Erythroblast (primary cell): Measurements from ENCODE around the gene FOXN1.

ENCODE experiments used
- DNase-seq, 2 experiments: peaks; one replicate each; lab custom pipeline; 2025; lab: John Stamatoyannopoulos, UW
- GATA1 ChIP-seq: IDR thresholded peaks from 2 replicates; pipeline ENCODE4 v1.6.1; 2011; ENCODE audit warnings: low read depth, mild to moderate bottlenecking, control low read depth, low read length, moderate library complexity
- POLR2A ChIP-seq: IDR thresholded peaks from 2 replicates; pipeline ENCODE4 v1.6.1; 2011; ENCODE audit warnings: mild to moderate bottlenecking, low read length

The FOXN1 gene

DNA sequence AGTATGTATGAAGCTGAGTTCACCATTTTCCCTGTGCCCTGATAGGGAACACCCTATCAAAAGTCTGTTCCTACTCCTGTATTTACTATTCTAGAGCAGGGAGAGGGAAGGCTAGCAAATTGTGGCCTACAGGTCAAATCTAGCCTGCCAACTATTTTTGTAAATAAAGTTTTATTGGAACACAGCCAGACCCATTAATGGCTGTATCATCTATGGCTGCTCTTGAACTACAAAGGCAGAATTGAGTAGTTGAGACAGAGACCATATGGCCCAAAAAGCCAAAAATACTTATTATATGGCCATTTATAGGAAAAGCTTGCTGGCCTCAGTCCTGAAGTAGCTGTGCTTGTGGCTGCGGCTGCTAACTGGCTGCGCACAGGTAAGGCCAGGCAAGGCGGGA is 74.8 kb downstream of the FOXN1 start:
- no peak for DNase-seq
- no peak for TF ChIP-seq GATA1
- no peak for TF ChIP-seq POLR2A

- TF ChIP-seq GATA1 (no peak), POLR2A (no peak)
Observed at GRCh38 chr17:28582513-28582912, 76.4 kb downstream of the FOXN1 start.

DNA sequence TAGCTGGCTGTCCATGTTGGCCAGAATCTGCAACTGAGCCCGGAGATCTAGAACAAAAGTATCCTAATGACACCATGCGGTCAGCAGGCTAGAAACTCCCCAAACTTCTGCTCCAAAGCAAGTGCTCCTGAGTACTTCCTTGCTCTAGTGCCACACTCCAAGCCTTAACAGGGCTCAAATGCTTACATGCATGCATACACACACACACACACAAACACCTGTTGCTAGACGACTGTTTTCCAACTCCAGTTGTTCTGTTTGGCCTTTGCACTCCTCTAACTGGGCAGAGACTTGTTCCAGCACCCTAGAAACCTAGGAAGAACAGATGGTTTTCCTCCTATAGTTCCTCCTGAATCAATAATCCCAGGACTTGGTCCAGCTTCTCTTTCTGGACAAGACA is 78.3 kb downstream of the FOXN1 start:
- TF ChIP-seq GATA1, result no peak
- no peak for TF ChIP-seq POLR2A
- no peak for DNase-seq

More at GRCh38 chr17:28582513-28582912, 76.4 kb downstream of the FOXN1 start:
- no peak for DNase-seq

- no peak for TF ChIP-seq GATA1
- TF ChIP-seq POLR2A, result no peak
- DNase-seq, result no peak
Observed at GRCh38 chr17:28585851-28586250, 79.7 kb downstream of the FOXN1 start.
